Right lung (tissue), 5 donors: Measurements from ENCODE around the gene C1orf210. TPM values are rescaled to one million over a fixed set of nuclear protein-coding genes. Genes with fewer than 3 reads are reported as not detected.

Experiments
- DNase-seq, 2 donors: peaks; one replicate each; pipeline ENCODE4 v3.0.0-alpha.2; 2013
- polyA plus RNA-seq, 5 donors: library from polyadenylated mRNA; unstranded; fragments of 120-200 nt; gene quantifications; one replicate each; pipeline versions ENCODE4 v1.2.1 to v1.2.3, GENCODE V29; 2013; ENCODE audit warnings: inconsistent platforms in 1 of 5, low replicate concordance in 1 of 5; ENCODE audit not compliant: insufficient read length in 5 of 5, insufficient read depth in 1 of 5

C1orf210 gene
- polyA plus RNA-seq, 5 donors: 9.4 to 11.3 (median 9.9) TPM

GRCh38 chr1:43296207-43296606 lies 10.8 kb upstream of the C1orf210 start:
- no peak for DNase-seq

- no peak for DNase-seq
Observed at GRCh38 chr1:43294761-43295160, 9.4 kb upstream of the C1orf210 start.

- no peak for DNase-seq
Observed at GRCh38 chr1:43293896-43294760, 8.7 kb upstream of the C1orf210 start.

GRCh38 chr1:43293176-43293575 lies 7.8 kb upstream of the C1orf210 start:
- no peak for DNase-seq

GRCh38 chr1:43292679-43293078 lies 7.3 kb upstream of the C1orf210 start:
- no peak for DNase-seq

- DNase-seq: no peak
Observed at GRCh38 chr1:43292216-43292615, 6.8 kb upstream of the C1orf210 start.

GRCh38 chr1:43288785-43289706 lies 3.7 kb upstream of the C1orf210 start:
- DNase-seq: no peak

GRCh38 chr1:43288058-43288784 lies 2.8 kb upstream of the C1orf210 start:
- no peak for DNase-seq

- DNase-seq: no peak
Observed at GRCh38 chr1:43286533-43286932, 1.2 kb upstream of the C1orf210 start.

GRCh38 chr1:43286115-43286514 lies 734 bp upstream of the C1orf210 start:
- DNase-seq: no peak

GRCh38 chr1:43284546-43285110 lies 753 bp downstream of the C1orf210 start:
- no peak for DNase-seq

- no peak for DNase-seq
Observed at GRCh38 chr1:43284065-43284464, 1.3 kb downstream of the C1orf210 start.

- DNase-seq: no peak
Observed at GRCh38 chr1:43282220-43283195, 2.9 kb downstream of the C1orf210 start.

GRCh38 chr1:43280692-43281091 lies 4.7 kb downstream of the C1orf210 start:
- DNase-seq: no peak

GRCh38 chr1:43279666-43280065 lies 5.7 kb downstream of the C1orf210 start:
- no peak for DNase-seq

- no peak for DNase-seq
Observed at GRCh38 chr1:43279161-43279560, 6.2 kb downstream of the C1orf210 start.

- DNase-seq: no peak
Observed at GRCh38 chr1:43277116-43277876, 8.1 kb downstream of the C1orf210 start.

GRCh38 chr1:43276673-43277072 lies 8.7 kb downstream of the C1orf210 start:
- DNase-seq: no peak

- no peak for DNase-seq
Observed at GRCh38 chr1:43275826-43276620, 9.4 kb downstream of the C1orf210 start.
